Measurements from ENCODE around the gene HNRNPUL2. TPM values are rescaled to one million over a fixed set of nuclear protein-coding genes. Genes with fewer than 3 reads are reported as not detected.

HNRNPUL2 gene
- total and polyA plus RNA-seq, 10 of the 15 experiments (the other 5 are each of a cell fraction or from before 2014, with no cell fraction given): 1.6 to 72.2 (median 14.9) TPM

DNA sequence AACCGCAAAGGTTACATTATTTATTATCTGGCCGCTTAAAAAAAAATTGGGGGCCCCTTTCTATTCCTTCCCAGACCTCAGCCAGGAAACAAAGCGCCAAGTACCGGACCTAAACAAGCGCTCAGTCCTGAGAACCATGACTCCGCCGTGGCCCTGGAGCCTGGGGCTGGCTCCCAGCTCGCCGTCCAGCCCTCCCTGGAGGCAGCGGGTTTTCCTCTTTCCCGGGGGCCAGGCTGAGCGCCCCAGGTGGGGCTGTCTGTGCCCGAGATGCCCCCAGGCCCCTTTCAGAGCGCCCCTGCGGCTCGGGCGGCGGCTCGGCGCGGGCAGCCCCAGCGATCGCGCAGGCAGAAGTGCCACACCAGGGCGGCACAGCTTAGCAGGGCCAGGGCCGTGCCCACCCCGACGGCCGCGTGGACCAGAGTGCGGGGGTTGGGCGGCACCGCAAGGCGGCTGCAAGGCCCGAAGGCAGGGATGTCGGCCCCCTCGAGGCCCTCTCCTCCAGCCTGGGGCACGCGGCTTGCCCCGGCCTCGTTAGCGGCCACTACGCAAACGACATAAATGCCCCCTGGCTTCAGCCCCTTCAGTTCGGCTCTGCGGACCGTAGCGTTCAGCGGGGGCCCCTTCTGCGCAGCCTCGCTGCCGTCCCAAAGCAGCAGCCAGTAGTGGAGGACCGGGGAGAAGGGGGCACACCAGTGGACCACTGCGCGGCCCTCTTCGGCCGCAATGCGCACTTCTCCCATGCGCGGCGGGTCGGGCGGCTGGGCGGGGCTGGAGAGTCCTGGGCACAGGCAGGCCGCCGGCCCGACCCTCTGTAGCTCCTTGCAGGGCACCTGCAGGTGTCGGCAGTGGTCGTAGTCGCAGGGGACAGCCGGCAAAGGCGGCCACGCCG is 39.5 kb downstream of the HNRNPUL2 start:
- CTCF ChIA-PET: interaction anchor here (0.7 kb wide), 1 partner anchor 10 kb away, joined by 6 read pairs; no protein-coding TSS in a partner anchor
- SMC1A ChIA-PET (ENCODE audit: uncharacterized antibody, unreplicated experiment): no interaction called here
- no TSS peak for BruUV-seq (replicated peaks)

More for the DNA sequence above, 39.5 kb downstream of the HNRNPUL2 start:
- 86% methylated on average over 73 of the region's 74 CpGs for WGBS (ENCODE audit: insufficient coverage, insufficient replicate concordance, low lambda C conversion rate, missing lambda C conversion rate)
- in situ Hi-C loops (cut with MboI) (no loop called here), intact Hi-C loops (cut with micrococcal nuclease; ENCODE audit: unreplicated experiment) (loop anchor here (10.0 kb wide), 1 partner anchor 223 kb away; no protein-coding TSS in a partner anchor)
- Histone ChIP-seq H3K4me2 (ENCODE audit: control insufficient read depth, insufficient read depth) (no peak overlapping the region), H3K9me3 (replicated peaks; ENCODE audit: control insufficient read depth, insufficient read depth, low read length) (no peaks in the 10 kb centered on the region), H3K27ac (ENCODE audit: control insufficient read depth, insufficient read depth) (no peak overlapping the region), H3K4me1 (ENCODE audit: control insufficient read depth, insufficient read depth, low read length) (no peaks in the 10 kb centered on the region), H3K27me3 (replicated peaks in 1 of 2; ENCODE audit: control insufficient read depth in 2 of 2, insufficient read depth in 2 of 2, low read length in 1 of 2) (no peaks in the 10 kb centered on the region), H3K9ac (ENCODE audit: control insufficient read depth, insufficient read depth, low read length) (no peak overlapping the region), H3K36me3 (ENCODE audit: control insufficient read depth in 2 of 2, insufficient read depth in 2 of 2, low read length in 1 of 2) (peaks cover 8 to 9% of the 10 kb centered on the region in 2 experiments; a peak in 3 of 4 replicates), H4K20me1 (ENCODE audit: control insufficient read depth, insufficient read depth) (no peaks in the 10 kb centered on the region), H3K79me2 (ENCODE audit: control insufficient read depth, insufficient read depth, low read length) (no peaks in the 10 kb centered on the region), H2AFZ (ENCODE audit: control insufficient read depth, low read depth, low read length) (no peak overlapping the region; the same call in 1 of the 2 replicates), H3K4me3 (no peak overlapping the region)
- no peak for FAIRE-seq
- no peak for TF ChIP-seq PAX8 (IDR thresholded peaks at IDR 0.05)
- TF ChIP-seq, protein P1, sequence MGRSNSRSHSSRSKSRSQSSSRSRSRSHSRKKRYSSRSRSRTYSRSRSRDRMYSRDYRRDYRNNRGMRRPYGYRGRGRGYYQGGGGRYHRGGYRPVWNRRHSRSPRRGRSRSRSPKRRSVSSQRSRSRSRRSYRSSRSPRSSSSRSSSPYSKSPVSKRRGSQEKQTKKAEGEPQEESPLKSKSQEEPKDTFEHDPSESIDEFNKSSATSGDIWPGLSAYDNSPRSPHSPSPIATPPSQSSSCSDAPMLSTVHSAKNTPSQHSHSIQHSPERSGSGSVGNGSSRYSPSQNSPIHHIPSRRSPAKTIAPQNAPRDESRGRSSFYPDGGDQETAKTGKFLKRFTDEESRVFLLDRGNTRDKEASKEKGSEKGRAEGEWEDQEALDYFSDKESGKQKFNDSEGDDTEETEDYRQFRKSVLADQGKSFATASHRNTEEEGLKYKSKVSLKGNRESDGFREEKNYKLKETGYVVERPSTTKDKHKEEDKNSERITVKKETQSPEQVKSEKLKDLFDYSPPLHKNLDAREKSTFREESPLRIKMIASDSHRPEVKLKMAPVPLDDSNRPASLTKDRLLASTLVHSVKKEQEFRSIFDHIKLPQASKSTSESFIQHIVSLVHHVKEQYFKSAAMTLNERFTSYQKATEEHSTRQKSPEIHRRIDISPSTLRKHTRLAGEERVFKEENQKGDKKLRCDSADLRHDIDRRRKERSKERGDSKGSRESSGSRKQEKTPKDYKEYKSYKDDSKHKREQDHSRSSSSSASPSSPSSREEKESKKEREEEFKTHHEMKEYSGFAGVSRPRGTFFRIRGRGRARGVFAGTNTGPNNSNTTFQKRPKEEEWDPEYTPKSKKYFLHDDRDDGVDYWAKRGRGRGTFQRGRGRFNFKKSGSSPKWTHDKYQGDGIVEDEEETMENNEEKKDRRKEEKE (IDR thresholded peaks at IDR 0.05): no peak
- TF ChIP-seq, protein P2, sequence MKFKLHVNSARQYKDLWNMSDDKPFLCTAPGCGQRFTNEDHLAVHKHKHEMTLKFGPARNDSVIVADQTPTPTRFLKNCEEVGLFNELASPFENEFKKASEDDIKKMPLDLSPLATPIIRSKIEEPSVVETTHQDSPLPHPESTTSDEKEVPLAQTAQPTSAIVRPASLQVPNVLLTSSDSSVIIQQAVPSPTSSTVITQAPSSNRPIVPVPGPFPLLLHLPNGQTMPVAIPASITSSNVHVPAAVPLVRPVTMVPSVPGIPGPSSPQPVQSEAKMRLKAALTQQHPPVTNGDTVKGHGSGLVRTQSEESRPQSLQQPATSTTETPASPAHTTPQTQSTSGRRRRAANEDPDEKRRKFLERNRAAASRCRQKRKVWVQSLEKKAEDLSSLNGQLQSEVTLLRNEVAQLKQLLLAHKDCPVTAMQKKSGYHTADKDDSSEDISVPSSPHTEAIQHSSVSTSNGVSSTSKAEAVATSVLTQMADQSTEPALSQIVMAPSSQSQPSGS (IDR thresholded peaks at IDR 0.05; ENCODE audit: low read length): no peak
- no peak for TF ChIP-seq TCF3 (IDR thresholded peaks at IDR 0.05; ENCODE audit: borderline replicate concordance, insufficient read depth, low read depth, low read length)
- TF ChIP-seq DPF2 (IDR thresholded peaks at IDR 0.05): no peak
- TF ChIP-seq, protein P3, sequence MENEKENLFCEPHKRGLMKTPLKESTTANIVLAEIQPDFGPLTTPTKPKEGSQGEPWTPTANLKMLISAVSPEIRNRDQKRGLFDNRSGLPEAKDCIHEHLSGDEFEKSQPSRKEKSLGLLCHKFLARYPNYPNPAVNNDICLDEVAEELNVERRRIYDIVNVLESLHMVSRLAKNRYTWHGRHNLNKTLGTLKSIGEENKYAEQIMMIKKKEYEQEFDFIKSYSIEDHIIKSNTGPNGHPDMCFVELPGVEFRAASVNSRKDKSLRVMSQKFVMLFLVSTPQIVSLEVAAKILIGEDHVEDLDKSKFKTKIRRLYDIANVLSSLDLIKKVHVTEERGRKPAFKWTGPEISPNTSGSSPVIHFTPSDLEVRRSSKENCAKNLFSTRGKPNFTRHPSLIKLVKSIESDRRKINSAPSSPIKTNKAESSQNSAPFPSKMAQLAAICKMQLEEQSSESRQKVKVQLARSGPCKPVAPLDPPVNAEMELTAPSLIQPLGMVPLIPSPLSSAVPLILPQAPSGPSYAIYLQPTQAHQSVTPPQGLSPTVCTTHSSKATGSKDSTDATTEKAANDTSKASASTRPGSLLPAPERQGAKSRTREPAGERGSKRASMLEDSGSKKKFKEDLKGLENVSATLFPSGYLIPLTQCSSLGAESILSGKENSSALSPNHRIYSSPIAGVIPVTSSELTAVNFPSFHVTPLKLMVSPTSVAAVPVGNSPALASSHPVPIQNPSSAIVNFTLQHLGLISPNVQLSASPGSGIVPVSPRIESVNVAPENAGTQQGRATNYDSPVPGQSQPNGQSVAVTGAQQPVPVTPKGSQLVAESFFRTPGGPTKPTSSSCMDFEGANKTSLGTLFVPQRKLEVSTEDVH (IDR thresholded peaks at IDR 0.05; ENCODE audit: low read depth, partially characterized antibody): no peak
- TF ChIP-seq, protein P4, sequence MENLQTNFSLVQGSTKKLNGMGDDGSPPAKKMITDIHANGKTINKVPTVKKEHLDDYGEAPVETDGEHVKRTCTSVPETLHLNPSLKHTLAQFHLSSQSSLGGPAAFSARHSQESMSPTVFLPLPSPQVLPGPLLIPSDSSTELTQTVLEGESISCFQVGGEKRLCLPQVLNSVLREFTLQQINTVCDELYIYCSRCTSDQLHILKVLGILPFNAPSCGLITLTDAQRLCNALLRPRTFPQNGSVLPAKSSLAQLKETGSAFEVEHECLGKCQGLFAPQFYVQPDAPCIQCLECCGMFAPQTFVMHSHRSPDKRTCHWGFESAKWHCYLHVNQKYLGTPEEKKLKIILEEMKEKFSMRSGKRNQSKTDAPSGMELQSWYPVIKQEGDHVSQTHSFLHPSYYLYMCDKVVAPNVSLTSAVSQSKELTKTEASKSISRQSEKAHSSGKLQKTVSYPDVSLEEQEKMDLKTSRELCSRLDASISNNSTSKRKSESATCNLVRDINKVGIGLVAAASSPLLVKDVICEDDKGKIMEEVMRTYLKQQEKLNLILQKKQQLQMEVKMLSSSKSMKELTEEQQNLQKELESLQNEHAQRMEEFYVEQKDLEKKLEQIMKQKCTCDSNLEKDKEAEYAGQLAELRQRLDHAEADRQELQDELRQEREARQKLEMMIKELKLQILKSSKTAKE (IDR thresholded peaks at IDR 0.05; ENCODE audit: low read depth, poor library complexity, severe bottlenecking): no peak
- TF ChIP-seq BCL11A (IDR thresholded peaks at IDR 0.05; ENCODE audit: low read depth, low read length): no peak
- no peak for TF ChIP-seq ZNF24 (IDR thresholded peaks at IDR 0.05)
- no peak for TF ChIP-seq FOXM1 (IDR thresholded peaks at IDR 0.05; ENCODE audit: low read depth, low read length)
- TF ChIP-seq, protein P5, sequence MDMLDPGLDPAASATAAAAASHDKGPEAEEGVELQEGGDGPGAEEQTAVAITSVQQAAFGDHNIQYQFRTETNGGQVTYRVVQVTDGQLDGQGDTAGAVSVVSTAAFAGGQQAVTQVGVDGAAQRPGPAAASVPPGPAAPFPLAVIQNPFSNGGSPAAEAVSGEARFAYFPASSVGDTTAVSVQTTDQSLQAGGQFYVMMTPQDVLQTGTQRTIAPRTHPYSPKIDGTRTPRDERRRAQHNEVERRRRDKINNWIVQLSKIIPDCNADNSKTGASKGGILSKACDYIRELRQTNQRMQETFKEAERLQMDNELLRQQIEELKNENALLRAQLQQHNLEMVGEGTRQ (IDR thresholded peaks at IDR 0.05; ENCODE audit: borderline replicate concordance, low read depth, low read length): no peak
- POLR2A ChIA-PET: interaction anchor here (0.6 kb wide), 1 partner anchor 187 kb away, joined by 3 read pairs; no protein-coding TSS in a partner anchor
- ATAC-seq: no peak; the same call in 2 of the 3 replicates
- no peak for DNase-seq (ENCODE audit: low read depth, low spot score)
- RAD21 ChIA-PET (ENCODE audit: unreplicated experiment): no interaction called here

Data from GM12878 (cell line).